ENCODE data around the gene CDC7. TPM values are rescaled to one million over a fixed set of nuclear protein-coding genes. Genes with fewer than 3 reads are reported as not detected.

Gene CDC7
- total RNA-seq, 2 experiments from 2014 or later = 35.8 to 54.5 TPM

- DNase-seq (ENCODE audit: low spot score) = no peak
- no TSS peak for BruUV-seq (replicated peaks)
- no peak overlapping the region for H3K4me3 ChIP-seq (ENCODE audit: low read depth, low read length, poor library complexity, severe bottlenecking)
- no peaks in the 10 kb centered on the region for H3K36me3 ChIP-seq (ENCODE audit: insufficient read depth, low read length)
- H3K4me1 ChIP-seq (ENCODE audit: insufficient read depth, low read length, poor library complexity, severe bottlenecking) = no peaks in the 10 kb centered on the region
- H3K27ac ChIP-seq (ENCODE audit: low read depth, low read length, poor library complexity, severe bottlenecking) = no peak overlapping the region
- H3K79me2 ChIP-seq (ENCODE audit: insufficient read depth, low read depth, low read length) = no peaks in the 10 kb centered on the region
- intact Hi-C loops (cut with micrococcal nuclease; ENCODE audit: unreplicated experiment) = no loop called here
- no peak overlapping the region for H2AFZ ChIP-seq (ENCODE audit: low read length)
- POLR2A ChIA-PET = no interaction called here
- TF ChIP-seq CTCF (conservative IDR thresholded peaks at IDR 0.05; ENCODE audit: low read length) (no peak), EZH2phosphoT487 (IDR thresholded peaks at IDR 0.05; ENCODE audit: borderline replicate concordance, low read depth, low read length) (no peak)
- no peaks in the 10 kb centered on the region for H4K20me1 ChIP-seq (ENCODE audit: insufficient read depth, low read length)
- no peaks in the 10 kb centered on the region for H3K9me2 ChIP-seq (ENCODE audit: insufficient read depth, low read length)
- no peak overlapping the region for H3K4me2 ChIP-seq (ENCODE audit: low read length)
- CTCF ChIA-PET (ENCODE audit: unreplicated experiment) = no interaction called here
- no peaks in the 10 kb centered on the region for H3K9me3 ChIP-seq (ENCODE audit: low read length)
Observed at GRCh38 chr1:91564888-91565701, 64.4 kb downstream of the CDC7 start.

GRCh38 chr1:91567583-91567982 lies 66.9 kb downstream of the CDC7 start:
- H2AFZ ChIP-seq (ENCODE audit: low read length) = no peak overlapping the region
- H3K4me2 ChIP-seq (ENCODE audit: low read length) = no peak overlapping the region
- DNase-seq (ENCODE audit: low spot score) = no peak
- TF ChIP-seq CTCF (conservative IDR thresholded peaks at IDR 0.05; ENCODE audit: low read length) = no peak
- no peak for TF ChIP-seq EZH2phosphoT487 (IDR thresholded peaks at IDR 0.05; ENCODE audit: borderline replicate concordance, low read depth, low read length)
- no peaks in the 10 kb centered on the region for H4K20me1 ChIP-seq (ENCODE audit: insufficient read depth, low read length)
- ChIA-PET CTCF (ENCODE audit: unreplicated experiment) (no interaction called here), POLR2A (interaction anchor here (0.6 kb wide), 1 partner anchor 292 kb away, joined by 3 read pairs; no protein-coding TSS in a partner anchor)
- intact Hi-C loops (cut with micrococcal nuclease; ENCODE audit: unreplicated experiment) = no loop called here
- H3K4me3 ChIP-seq (ENCODE audit: low read depth, low read length, poor library complexity, severe bottlenecking) = no peak overlapping the region
- BruUV-seq (replicated peaks) = no TSS peak
- no peaks in the 10 kb centered on the region for H3K9me2 ChIP-seq (ENCODE audit: insufficient read depth, low read length)
- no peaks in the 10 kb centered on the region for H3K9me3 ChIP-seq (ENCODE audit: low read length)
- H3K36me3 ChIP-seq (ENCODE audit: insufficient read depth, low read length) = no peaks in the 10 kb centered on the region
- no peaks in the 10 kb centered on the region for H3K79me2 ChIP-seq (ENCODE audit: insufficient read depth, low read depth, low read length)
- H3K4me1 ChIP-seq (ENCODE audit: insufficient read depth, low read length, poor library complexity, severe bottlenecking) = peaks cover 12% of the 10 kb centered on the region
- H3K27ac ChIP-seq (ENCODE audit: low read depth, low read length, poor library complexity, severe bottlenecking) = no peak overlapping the region

- Histone ChIP-seq H3K27ac (ENCODE audit: low read depth, low read length, poor library complexity, severe bottlenecking) (no peak overlapping the region), H3K9me3 (ENCODE audit: low read length) (no peaks in the 10 kb centered on the region), H4K20me1 (ENCODE audit: insufficient read depth, low read length) (no peaks in the 10 kb centered on the region), H3K36me3 (ENCODE audit: insufficient read depth, low read length) (no peaks in the 10 kb centered on the region), H2AFZ (ENCODE audit: low read length) (no peak overlapping the region), H3K9me2 (ENCODE audit: insufficient read depth, low read length) (no peaks in the 10 kb centered on the region), H3K79me2 (ENCODE audit: insufficient read depth, low read depth, low read length) (no peaks in the 10 kb centered on the region), H3K4me2 (ENCODE audit: low read length) (no peak overlapping the region), H3K4me3 (ENCODE audit: low read depth, low read length, poor library complexity, severe bottlenecking) (no peak overlapping the region), H3K4me1 (ENCODE audit: insufficient read depth, low read length, poor library complexity, severe bottlenecking) (peaks cover 14% of the 10 kb centered on the region)
- no TSS peak for BruUV-seq (replicated peaks)
- intact Hi-C loops (cut with micrococcal nuclease; ENCODE audit: unreplicated experiment) = no loop called here
- ChIA-PET CTCF (ENCODE audit: unreplicated experiment) (no interaction called here), POLR2A (interaction anchor here (0.6 kb wide), 1 partner anchor 291 kb away, joined by 3 read pairs; no protein-coding TSS in a partner anchor)
- TF ChIP-seq CTCF (conservative IDR thresholded peaks at IDR 0.05; ENCODE audit: low read length) (no peak), EZH2phosphoT487 (IDR thresholded peaks at IDR 0.05; ENCODE audit: borderline replicate concordance, low read depth, low read length) (no peak)
- DNase-seq (ENCODE audit: low spot score) = no peak
Observed at GRCh38 chr1:91568261-91568660, 67.6 kb downstream of the CDC7 start.

Measured in OCI-LY7 (cell line).